Effector CD4-positive, alpha-beta T cell (primary cell): ENCODE measurements around the gene HHATL.

Source experiments
- DNase-seq: peaks from one replicate; pipeline ENCODE4 v3.0.0-alpha.2; 2020

The HHATL gene

GRCh38 chr3:42682301-42683070 lies 20.1 kb downstream of the HHATL start:
- DNase-seq = no peak

GRCh38 chr3:42681361-42682038 lies 21.1 kb downstream of the HHATL start:
- no peak for DNase-seq

- DNase-seq = no peak
Observed at GRCh38 chr3:42680806-42681205, 21.8 kb downstream of the HHATL start.

GRCh38 chr3:42680271-42680670 lies 22.3 kb downstream of the HHATL start:
- DNase-seq = no peak

- DNase-seq = no peak
Observed at GRCh38 chr3:42678447-42678846, 24.2 kb downstream of the HHATL start.

- no peak for DNase-seq
Observed at GRCh38 chr3:42675909-42676308, 26.7 kb downstream of the HHATL start.

- no peak for DNase-seq
Observed at GRCh38 chr3:42674146-42674545, 28.5 kb downstream of the HHATL start.

- DNase-seq = no peak
Observed at GRCh38 chr3:42673082-42673481, 29.5 kb downstream of the HHATL start.

- no peak for DNase-seq
Observed at GRCh38 chr3:42672515-42672914, 30.1 kb downstream of the HHATL start.

- no peak for DNase-seq
Observed at GRCh38 chr3:42670670-42671069, 31.9 kb downstream of the HHATL start.

GRCh38 chr3:42670051-42670576 lies 32.5 kb downstream of the HHATL start:
- DNase-seq = no peak

- no peak for DNase-seq
Observed at GRCh38 chr3:42668793-42669217, 33.8 kb downstream of the HHATL start.

GRCh38 chr3:42668413-42668760 lies 34.2 kb downstream of the HHATL start:
- DNase-seq = no peak

GRCh38 chr3:42667523-42668412 lies 34.8 kb downstream of the HHATL start:
- DNase-seq = no peak

- DNase-seq = no peak
Observed at GRCh38 chr3:42667096-42667522, 35.5 kb downstream of the HHATL start.

GRCh38 chr3:42666577-42666998 lies 36.0 kb downstream of the HHATL start:
- no peak for DNase-seq

GRCh38 chr3:42666022-42666421 lies 36.6 kb downstream of the HHATL start:
- DNase-seq = no peak

GRCh38 chr3:42665050-42665878 lies 37.3 kb downstream of the HHATL start:
- no peak for DNase-seq

GRCh38 chr3:42664438-42664803 lies 38.2 kb downstream of the HHATL start:
- DNase-seq = no peak

- DNase-seq = no peak
Observed at GRCh38 chr3:42663581-42664437, 38.8 kb downstream of the HHATL start.

GRCh38 chr3:42662813-42663535 lies 39.6 kb downstream of the HHATL start:
- no peak for DNase-seq
